Body of pancreas (tissue), 4 donors: ENCODE measurements around the gene GRK4.

Source experiments
- CTCF ChIP-seq, 7 experiments: fragments of 450-650 bp in 4 of 7; fragments of 200-600 bp in 3 of 7; sonication (generic) in 3 of 7; IDR thresholded peaks; one replicate each; pipeline ENCODE4 v1.5.1; 2016 to 2019; ENCODE audit warnings: antibody characterized with exemption in 7 of 7
- POLR2A ChIP-seq, 3 donors: fragments of 450-650 bp; IDR thresholded peaks; one replicate each; pipeline ENCODE4 v1.6.1; 2016; ENCODE audit warnings: antibody characterized with exemption in 3 of 3, mild to moderate bottlenecking in 2 of 3

DNA sequence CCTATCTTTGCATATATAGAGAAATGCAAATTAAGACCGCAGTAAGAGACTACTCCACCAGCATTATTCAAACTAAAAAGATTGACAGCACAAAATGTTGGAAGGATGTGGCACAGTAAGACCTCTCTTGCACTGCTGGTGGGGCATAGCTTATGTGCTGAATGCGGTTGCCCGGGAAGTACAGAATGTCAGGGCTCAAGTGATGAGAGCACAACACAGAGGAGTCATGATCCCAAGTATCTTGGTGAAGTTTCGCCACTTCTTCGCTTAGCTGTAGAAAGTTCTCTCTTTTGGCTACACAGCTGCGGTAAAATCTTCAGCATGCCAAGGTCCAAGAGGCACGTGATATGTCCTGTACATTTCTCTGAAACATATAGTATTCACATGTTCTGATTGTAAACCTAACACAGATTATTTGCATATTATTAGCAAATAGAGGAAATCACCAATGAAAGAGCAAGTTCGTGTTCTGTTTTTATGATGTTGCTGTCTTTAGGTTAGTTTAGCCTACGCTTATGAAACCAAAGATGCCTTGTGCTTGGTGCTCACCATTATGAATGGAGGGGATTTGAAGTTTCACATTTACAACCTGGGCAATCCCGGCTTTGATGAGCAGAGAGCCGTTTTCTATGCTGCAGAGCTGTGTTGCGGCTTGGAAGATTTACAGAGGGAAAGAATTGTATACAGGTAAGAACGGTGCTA is 55.9 kb downstream of the GRK4 start:
- TF ChIP-seq POLR2A (IDR thresholded peaks at IDR 0.05), result no peak
- TF ChIP-seq CTCF (IDR thresholded peaks at IDR 0.05), result no peak
